Measurements from ENCODE around the gene ZNF460. TPM values are rescaled to one million over a fixed set of nuclear protein-coding genes. Genes with fewer than 3 reads are reported as not detected.

ZNF460 gene
- total and polyA plus RNA-seq, 10 of the 15 experiments (the other 5 are each of a cell fraction or from before 2014, with no cell fraction given): 0.15 to 43.0 (median 8.7) TPM

DNA sequence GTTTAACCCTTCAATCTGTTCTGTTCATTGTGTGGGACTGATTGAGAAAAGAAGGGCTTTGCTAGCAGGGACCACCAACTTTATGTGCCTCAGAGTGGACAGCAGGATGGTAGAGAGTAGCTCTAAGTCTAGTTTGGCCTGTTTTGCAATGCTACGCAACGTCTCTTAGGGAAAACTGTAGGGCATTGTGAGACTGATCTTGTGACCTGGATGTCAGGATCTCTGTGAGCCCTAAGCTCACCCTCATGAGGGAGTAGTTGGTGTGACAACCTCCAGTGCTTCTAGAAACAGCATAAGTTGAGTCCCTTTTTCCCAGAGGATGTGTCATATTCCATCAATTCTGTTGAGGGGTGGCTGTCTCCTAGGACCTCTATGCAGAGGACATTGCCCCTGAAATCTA lies 30.5 kb downstream of the ZNF460 start:
- H3K27ac ChIP-seq (ENCODE audit: control insufficient read depth, insufficient read depth): no peak overlapping the region
- POLR2A ChIA-PET: interaction anchor here (0.6 kb wide), 1 partner anchor 34 kb away, joined by 3 read pairs; no protein-coding TSS in a partner anchor
- ATAC-seq: no peak

DNA sequence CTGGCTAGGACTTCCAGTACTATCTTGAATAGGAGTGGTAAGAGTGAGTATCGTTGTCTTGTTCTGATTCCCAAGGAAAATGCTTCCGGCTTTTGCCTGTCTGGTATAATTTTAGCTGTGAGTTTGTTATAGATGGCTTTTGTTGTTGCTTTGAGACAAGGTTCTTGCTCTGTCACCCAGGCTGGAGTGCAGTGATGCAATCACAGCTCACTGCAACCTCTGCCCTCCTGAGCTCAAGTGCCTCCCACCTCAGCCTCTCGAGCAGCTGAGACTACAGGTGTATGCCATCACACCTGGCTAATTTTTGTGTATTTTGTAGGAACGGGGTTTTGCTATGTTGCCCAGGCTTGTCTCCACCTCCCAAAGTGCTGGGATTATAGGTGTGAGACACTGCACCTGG lies 33.9 kb downstream of the ZNF460 start:
- Histone ChIP-seq H4K20me1 (ENCODE audit: control insufficient read depth, insufficient read depth) (no peaks in the 10 kb centered on the region), H3K4me1 (ENCODE audit: control insufficient read depth, insufficient read depth, low read length) (no peaks in the 10 kb centered on the region), H3K27ac (ENCODE audit: control insufficient read depth, insufficient read depth) (no peak overlapping the region), H3K36me3 (ENCODE audit: control insufficient read depth in 2 of 2, insufficient read depth in 2 of 2, low read length in 1 of 2) (no peaks in the 10 kb centered on the region), H3K79me2 (ENCODE audit: control insufficient read depth, insufficient read depth, low read length) (no peaks in the 10 kb centered on the region), H3K9ac (ENCODE audit: control insufficient read depth, insufficient read depth, low read length) (no peak overlapping the region), H2AFZ (ENCODE audit: control insufficient read depth, low read depth, low read length) (no peak overlapping the region), H3K9me3 (replicated peaks; ENCODE audit: control insufficient read depth, insufficient read depth, low read length) (no peaks in the 10 kb centered on the region), H3K27me3 (replicated peaks in 1 of 2; ENCODE audit: control insufficient read depth in 2 of 2, insufficient read depth in 2 of 2, low read length in 1 of 2) (no peaks in the 10 kb centered on the region), H3K4me2 (ENCODE audit: control insufficient read depth, insufficient read depth) (no peak overlapping the region), H3K4me3 (no peak overlapping the region)
- WGBS (ENCODE audit: insufficient coverage, insufficient replicate concordance, low lambda C conversion rate, missing lambda C conversion rate): 40% methylated on average over 4 of the region's 4 CpGs
- ATAC-seq (no peak), FAIRE-seq (no peak), DNase-seq (ENCODE audit: low read depth, low spot score) (no peak)
- in situ Hi-C loops (cut with MboI): no loop called here
- TF ChIP-seq CBX5 (IDR thresholded peaks at IDR 0.05; ENCODE audit: low read depth) (no peak), ATF7 (IDR thresholded peaks at IDR 0.05; ENCODE audit: low read depth) (no peak), BHLHE40 (IDR thresholded peaks at IDR 0.05; ENCODE audit: borderline replicate concordance in 1 of 2, low read depth in 2 of 2, low read length in 1 of 2) (no peak), SREBF2 (IDR thresholded peaks at IDR 0.05; ENCODE audit: low read length) (no peak), POLR2AphosphoS5 (IDR thresholded peaks at IDR 0.05; ENCODE audit: low read length) (no peak), SPI1 (IDR thresholded peaks at IDR 0.05; ENCODE audit: borderline replicate concordance, insufficient read depth, low read depth, low read length) (no peak), JUNB (IDR thresholded peaks at IDR 0.05) (no peak), ZNF207 (IDR thresholded peaks at IDR 0.05; ENCODE audit: borderline replicate concordance) (no peak), BCL11A (IDR thresholded peaks at IDR 0.05; ENCODE audit: low read depth, low read length) (no peak), MYC (IDR thresholded peaks at IDR 0.05; ENCODE audit: insufficient read depth, insufficient read length, insufficient replicate concordance, low read length, severe bottlenecking) (no peak), KLF5 (IDR thresholded peaks at IDR 0.05; ENCODE audit: partially characterized antibody) (no peak), CHD2 (IDR thresholded peaks at IDR 0.05; ENCODE audit: borderline replicate concordance, low read depth, low read length) (no peak)
- ChIA-PET CTCF (interaction anchor here (1.8 kb wide), 1 partner anchor 92 kb away, joined by 4 read pairs; no protein-coding TSS in a partner anchor), POLR2A (interaction anchor here (1.3 kb wide), 1 partner anchor 12 kb away, joined by 3 read pairs; no protein-coding TSS in a partner anchor), RAD21 (ENCODE audit: unreplicated experiment) (no interaction called here), SMC1A (ENCODE audit: uncharacterized antibody, unreplicated experiment) (interaction anchor here (1.7 kb wide), 1 partner anchor 12 kb away, joined by 5 read pairs; no protein-coding TSS in a partner anchor)
- no TSS peak for BruUV-seq (replicated peaks)
- intact Hi-C loops (cut with micrococcal nuclease; ENCODE audit: unreplicated experiment): no loop called here

More for the DNA sequence above, 30.5 kb downstream of the ZNF460 start:
- Histone ChIP-seq H3K27me3 (replicated peaks in 1 of 2; ENCODE audit: control insufficient read depth in 2 of 2, insufficient read depth in 2 of 2, low read length in 1 of 2) (no peaks in the 10 kb centered on the region), H3K9me3 (replicated peaks; ENCODE audit: control insufficient read depth, insufficient read depth, low read length) (no peaks in the 10 kb centered on the region), H3K36me3 (ENCODE audit: control insufficient read depth in 2 of 2, insufficient read depth in 2 of 2, low read length in 1 of 2) (no peaks in the 10 kb centered on the region), H4K20me1 (ENCODE audit: control insufficient read depth, insufficient read depth) (no peaks in the 10 kb centered on the region), H3K4me3 (no peak overlapping the region), H3K9ac (ENCODE audit: control insufficient read depth, insufficient read depth, low read length) (no peak overlapping the region), H3K79me2 (ENCODE audit: control insufficient read depth, insufficient read depth, low read length) (no peaks in the 10 kb centered on the region), H3K4me2 (ENCODE audit: control insufficient read depth, insufficient read depth) (no peak overlapping the region), H3K4me1 (ENCODE audit: control insufficient read depth, insufficient read depth, low read length) (no peaks in the 10 kb centered on the region), H2AFZ (ENCODE audit: control insufficient read depth, low read depth, low read length) (no peak overlapping the region)
- CTCF ChIA-PET: no interaction called here
- SMC1A ChIA-PET (ENCODE audit: uncharacterized antibody, unreplicated experiment): interaction anchor here (0.9 kb wide), 1 partner anchor 9 kb away, joined by 4 read pairs; no protein-coding TSS in a partner anchor
- TF ChIP-seq RFX5 (IDR thresholded peaks at IDR 0.05; ENCODE audit: low read depth, low read length): no peak
- no peak for TF ChIP-seq RBBP5 (conservative IDR thresholded peaks at IDR 0.05)
- TF ChIP-seq RCOR1 (conservative IDR thresholded peaks at IDR 0.05; ENCODE audit: low read depth, low read length): no peak
- TF ChIP-seq, protein P1, sequence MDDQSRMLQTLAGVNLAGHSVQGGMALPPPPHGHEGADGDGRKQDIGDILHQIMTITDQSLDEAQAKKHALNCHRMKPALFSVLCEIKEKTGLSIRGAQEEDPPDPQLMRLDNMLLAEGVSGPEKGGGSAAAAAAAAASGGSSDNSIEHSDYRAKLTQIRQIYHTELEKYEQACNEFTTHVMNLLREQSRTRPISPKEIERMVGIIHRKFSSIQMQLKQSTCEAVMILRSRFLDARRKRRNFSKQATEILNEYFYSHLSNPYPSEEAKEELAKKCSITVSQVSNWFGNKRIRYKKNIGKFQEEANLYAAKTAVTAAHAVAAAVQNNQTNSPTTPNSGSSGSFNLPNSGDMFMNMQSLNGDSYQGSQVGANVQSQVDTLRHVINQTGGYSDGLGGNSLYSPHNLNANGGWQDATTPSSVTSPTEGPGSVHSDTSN (IDR thresholded peaks at IDR 0.05; ENCODE audit: insufficient replicate concordance, low read depth, low read length): no peak
- no peak for TF ChIP-seq MTA3 (IDR thresholded peaks at IDR 0.05; ENCODE audit: borderline replicate concordance, low read length)
- no peak for TF ChIP-seq FOS (IDR thresholded peaks at IDR 0.05; ENCODE audit: borderline replicate concordance, extremely low read depth, insufficient read length)
- no peak for TF ChIP-seq MYB (IDR thresholded peaks at IDR 0.05; ENCODE audit: borderline replicate concordance, low read depth, low read length)
- TF ChIP-seq ASH2L (IDR thresholded peaks at IDR 0.05; ENCODE audit: borderline replicate concordance, low read depth): no peak
- no peak for TF ChIP-seq RAD51 (IDR thresholded peaks at IDR 0.05)
- WGBS (ENCODE audit: insufficient coverage, insufficient replicate concordance, low lambda C conversion rate, missing lambda C conversion rate): 83% methylated on average over 2 of the region's 2 CpGs
- FAIRE-seq (no peak), DNase-seq (ENCODE audit: low read depth, low spot score) (no peak)
- RAD21 ChIA-PET (ENCODE audit: unreplicated experiment): no interaction called here
- in situ Hi-C loops (cut with MboI): no loop called here
- intact Hi-C loops (cut with micrococcal nuclease; ENCODE audit: unreplicated experiment): no loop called here
- BruUV-seq (replicated peaks): no TSS peak
